ENCODE data around the gene FAM3D. TPM values are rescaled to one million over a fixed set of nuclear protein-coding genes. Genes with fewer than 3 reads are reported as not detected.

The FAM3D gene
- total RNA-seq, 4 donors from 2014 or later, result 1.2 to 4.0 (median 1.4) TPM; not detected in 1

GRCh38 chr3:58683466-58683865, 16.9 kb upstream of the FAM3D start:
- no peak for DNase-seq (ENCODE audit: low spot score in 2 of 2)
- no peaks in the 10 kb centered on the region for H3K9me3 ChIP-seq
- no peak for TF ChIP-seq POLR2A (IDR thresholded peaks at IDR 0.05)
- TF ChIP-seq POLR2AphosphoS5 (IDR thresholded peaks at IDR 0.05), result no peak
- no peak for TF ChIP-seq CTCF (IDR thresholded peaks at IDR 0.05)
- TF ChIP-seq EP300 (IDR thresholded peaks at IDR 0.05), result no peak
- no peaks in the 10 kb centered on the region for H3K36me3 ChIP-seq
- 74% methylated on average over 4 of the region's 4 CpGs for WGBS
- no peaks in the 10 kb centered on the region for H3K4me1 ChIP-seq
- peaks cover 8% of the 10 kb centered on the region for H3K27me3 ChIP-seq
- H3K4me3 ChIP-seq, result no peak overlapping the region
- H3K27ac ChIP-seq, result no peak overlapping the region

DNA sequence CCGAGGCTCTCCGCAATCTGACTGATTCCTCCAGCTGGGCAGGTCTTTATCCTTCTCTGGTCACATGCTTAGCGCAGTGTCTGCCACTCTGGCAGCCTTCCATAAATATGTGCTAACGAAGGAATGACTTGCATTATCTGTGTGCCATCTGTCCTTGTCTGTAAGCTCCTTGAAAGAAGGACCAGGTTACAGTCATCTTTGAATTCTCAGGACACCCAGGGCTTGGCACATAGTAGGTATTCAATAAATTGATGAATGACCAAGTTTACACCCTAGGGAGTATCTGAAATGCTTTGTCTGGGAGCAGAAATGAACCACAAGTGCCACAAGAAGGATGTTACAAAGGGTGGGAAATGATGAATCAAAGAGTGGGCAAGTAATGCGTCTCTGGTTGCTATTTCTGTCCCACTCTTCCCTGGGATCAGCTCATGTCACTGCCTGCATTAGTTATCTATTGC, 16.5 kb upstream of the FAM3D start:
- Histone ChIP-seq H3K27ac (no peak overlapping the region), H3K9me3 (no peaks in the 10 kb centered on the region), H3K36me3 (no peaks in the 10 kb centered on the region), H3K4me3 (no peak overlapping the region), H3K27me3 (peaks cover 8% of the 10 kb centered on the region), H3K4me1 (no peaks in the 10 kb centered on the region)
- DNase-seq (ENCODE audit: low spot score in 2 of 2), result no peak
- no peak for TF ChIP-seq POLR2AphosphoS5 (IDR thresholded peaks at IDR 0.05)
- no peak for TF ChIP-seq EP300 (IDR thresholded peaks at IDR 0.05)
- TF ChIP-seq CTCF (IDR thresholded peaks at IDR 0.05), result no peak
- TF ChIP-seq POLR2A (IDR thresholded peaks at IDR 0.05), result no peak
- WGBS, result 54% methylated on average over 5 of the region's 5 CpGs

DNA sequence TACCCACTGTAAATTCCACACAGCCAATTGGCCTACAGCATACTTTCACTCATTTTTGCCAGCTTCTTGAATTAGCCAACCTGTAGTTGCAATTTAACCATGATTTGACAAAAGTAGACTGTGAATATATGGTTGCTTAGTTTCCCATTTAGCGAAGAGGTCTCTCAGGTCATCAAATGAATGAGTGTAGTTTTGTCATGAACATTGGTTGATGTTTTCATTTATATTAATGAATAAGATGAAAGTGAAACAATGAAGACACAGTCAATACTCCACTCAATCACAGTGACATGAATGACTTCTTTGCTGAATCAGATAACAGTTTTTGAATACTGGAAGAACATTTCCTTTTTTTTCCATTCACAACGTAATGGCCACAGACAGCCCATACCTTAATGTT, 15.3 kb upstream of the FAM3D start:
- no peak overlapping the region for H3K4me3 ChIP-seq
- TF ChIP-seq POLR2A (IDR thresholded peaks at IDR 0.05) (no peak), CTCF (IDR thresholded peaks at IDR 0.05) (no peak), EP300 (IDR thresholded peaks at IDR 0.05) (no peak), POLR2AphosphoS5 (IDR thresholded peaks at IDR 0.05) (no peak)
- no peaks in the 10 kb centered on the region for H3K36me3 ChIP-seq
- H3K4me1 ChIP-seq, result no peaks in the 10 kb centered on the region
- H3K9me3 ChIP-seq, result no peaks in the 10 kb centered on the region
- 76% methylated on average over 2 of the region's 2 CpGs for WGBS
- H3K27ac ChIP-seq, result no peak overlapping the region
- H3K27me3 ChIP-seq, result peaks cover 8% of the 10 kb centered on the region
- DNase-seq (ENCODE audit: low spot score in 2 of 2), result no peak

DNA sequence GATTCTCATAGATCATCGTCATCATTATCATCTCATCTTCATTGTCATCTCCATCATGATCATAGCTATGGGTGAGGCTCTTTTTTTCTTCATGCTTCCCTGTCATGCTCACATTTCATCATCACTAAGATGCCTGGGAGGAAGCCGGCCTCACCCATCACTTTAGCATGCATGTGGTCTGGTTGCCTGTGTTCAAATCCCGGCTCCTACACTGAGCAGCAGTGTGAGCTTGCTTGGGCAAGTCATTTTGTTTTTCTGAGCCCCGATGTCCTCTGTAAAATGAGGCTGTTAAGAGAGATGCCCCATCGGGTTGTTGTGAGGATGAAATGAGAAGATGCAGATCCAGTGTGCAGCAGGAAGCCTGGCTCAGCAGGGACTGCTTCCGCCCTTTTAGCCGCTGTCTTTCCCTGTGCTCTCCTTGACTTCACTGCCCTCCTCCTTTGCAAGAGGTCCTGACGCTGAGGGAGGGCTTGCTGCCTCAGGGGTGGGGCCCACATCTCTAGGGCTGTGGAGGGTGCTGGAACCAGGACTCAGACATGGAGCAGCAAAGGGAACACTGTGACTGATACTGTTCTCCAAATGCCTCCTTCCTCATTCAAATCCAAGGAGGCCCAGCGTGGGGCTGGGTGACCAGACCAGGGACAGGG, 14.4 kb upstream of the FAM3D start:
- DNase-seq (ENCODE audit: low spot score in 2 of 2), result no peak
- WGBS, result 85% methylated on average over 8 of the region's 9 CpGs

GRCh38 chr3:58679974-58680666, 13.5 kb upstream of the FAM3D start:
- TF ChIP-seq EP300 (IDR thresholded peaks at IDR 0.05) (no peak), POLR2AphosphoS5 (IDR thresholded peaks at IDR 0.05) (no peak), POLR2A (IDR thresholded peaks at IDR 0.05) (no peak), CTCF (IDR thresholded peaks at IDR 0.05) (no peak)
- 52% methylated on average over 5 of the region's 6 CpGs for WGBS
- Histone ChIP-seq H3K27me3 (peaks cover 5% of the 10 kb centered on the region), H3K27ac (no peak overlapping the region), H3K9me3 (no peaks in the 10 kb centered on the region), H3K4me1 (no peaks in the 10 kb centered on the region), H3K36me3 (no peaks in the 10 kb centered on the region), H3K4me3 (no peak overlapping the region)
- no peak for DNase-seq (ENCODE audit: low spot score in 2 of 2)

More for the DNA sequence above, 14.4 kb upstream of the FAM3D start:
- Histone ChIP-seq H3K4me1 (no peaks in the 10 kb centered on the region), H3K9me3 (no peaks in the 10 kb centered on the region), H3K27ac (no peak overlapping the region), H3K36me3 (no peaks in the 10 kb centered on the region), H3K27me3 (peaks cover 5% of the 10 kb centered on the region), H3K4me3 (no peak overlapping the region)
- TF ChIP-seq POLR2AphosphoS5 (IDR thresholded peaks at IDR 0.05) (no peak), POLR2A (IDR thresholded peaks at IDR 0.05) (no peak)
